HG02763 (cell line): ENCODE data around the gene ALX4.

Source experiments
- ATAC-seq: cut with Tn5 transposase; IDR thresholded peaks from one replicate; pipeline ENCODE4 v1.9.1; 2021; ENCODE audit warnings: mild to moderate bottlenecking, moderate library complexity; ENCODE audit not compliant: unreplicated experiment

Gene ALX4

DNA sequence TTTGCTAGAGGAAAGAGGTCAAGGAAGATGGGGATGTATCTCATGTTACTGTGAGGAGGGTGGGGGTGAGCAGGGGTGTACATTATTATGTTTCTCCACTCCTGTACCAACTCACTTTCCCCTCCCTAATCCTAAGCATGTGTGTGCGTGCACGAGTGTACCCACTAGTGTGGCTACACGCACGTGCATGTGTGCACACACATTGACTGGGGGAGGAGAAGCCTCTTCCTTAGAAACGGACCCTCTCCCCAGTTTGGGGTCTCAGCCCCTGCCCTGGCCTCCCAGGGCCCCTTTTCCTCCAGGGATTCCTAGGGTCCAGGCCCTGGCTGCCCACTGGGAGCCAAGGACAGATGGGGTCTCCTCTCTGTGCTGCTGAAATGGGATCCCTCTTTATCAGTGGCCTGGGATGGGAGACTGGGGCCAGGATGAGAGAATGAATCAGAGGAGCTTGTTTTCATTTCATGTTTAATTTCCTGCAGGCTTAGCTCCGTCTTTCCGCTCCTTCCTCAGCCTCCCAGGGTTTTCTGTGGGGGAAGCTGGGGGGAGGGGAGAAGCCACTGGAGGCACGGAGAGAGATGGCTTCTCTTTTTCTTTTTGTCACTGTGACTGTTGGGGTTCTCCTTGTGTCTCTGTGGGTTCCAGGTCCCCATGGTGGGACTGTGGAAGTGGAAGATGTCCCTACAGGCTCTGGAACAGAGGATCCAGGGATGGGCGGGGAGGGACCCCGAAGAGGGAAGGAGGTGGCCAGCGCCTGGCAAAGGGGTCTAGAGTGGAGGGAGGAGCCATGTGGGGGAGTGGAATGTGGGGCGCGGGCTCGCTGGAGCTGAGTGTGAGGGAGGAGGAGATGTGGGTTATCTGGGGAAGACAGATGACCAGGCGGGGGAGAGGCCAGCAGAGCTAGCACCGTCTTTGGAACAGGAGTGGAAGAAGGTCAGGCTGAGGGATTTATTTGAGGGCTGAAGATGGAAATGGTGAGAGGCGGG lies 40.3 kb downstream of the ALX4 start:
- ATAC-seq = no peak

DNA sequence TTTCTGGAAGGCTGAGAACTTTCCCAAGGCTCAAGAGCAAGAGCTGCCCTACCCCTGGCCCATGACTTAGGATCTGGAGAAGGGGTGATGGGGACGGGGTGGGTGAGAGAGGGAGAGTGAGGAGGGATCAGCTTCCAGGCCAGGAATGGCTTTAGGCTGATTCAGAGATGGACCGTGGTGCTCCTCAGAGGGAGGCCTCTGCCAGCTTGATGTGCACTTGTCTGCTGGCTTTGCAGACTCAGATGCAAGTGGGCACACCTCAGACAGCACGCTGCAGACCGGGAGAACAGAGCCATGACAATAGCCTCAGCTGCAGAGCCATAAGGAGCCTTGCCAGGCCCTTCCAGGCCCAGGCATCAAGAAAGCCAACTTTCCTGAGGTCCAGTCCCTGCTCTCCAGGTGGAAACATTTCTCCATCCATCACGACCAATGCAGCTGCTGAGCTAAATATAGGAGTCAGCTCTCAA lies 41.3 kb downstream of the ALX4 start:
- ATAC-seq = no peak

DNA sequence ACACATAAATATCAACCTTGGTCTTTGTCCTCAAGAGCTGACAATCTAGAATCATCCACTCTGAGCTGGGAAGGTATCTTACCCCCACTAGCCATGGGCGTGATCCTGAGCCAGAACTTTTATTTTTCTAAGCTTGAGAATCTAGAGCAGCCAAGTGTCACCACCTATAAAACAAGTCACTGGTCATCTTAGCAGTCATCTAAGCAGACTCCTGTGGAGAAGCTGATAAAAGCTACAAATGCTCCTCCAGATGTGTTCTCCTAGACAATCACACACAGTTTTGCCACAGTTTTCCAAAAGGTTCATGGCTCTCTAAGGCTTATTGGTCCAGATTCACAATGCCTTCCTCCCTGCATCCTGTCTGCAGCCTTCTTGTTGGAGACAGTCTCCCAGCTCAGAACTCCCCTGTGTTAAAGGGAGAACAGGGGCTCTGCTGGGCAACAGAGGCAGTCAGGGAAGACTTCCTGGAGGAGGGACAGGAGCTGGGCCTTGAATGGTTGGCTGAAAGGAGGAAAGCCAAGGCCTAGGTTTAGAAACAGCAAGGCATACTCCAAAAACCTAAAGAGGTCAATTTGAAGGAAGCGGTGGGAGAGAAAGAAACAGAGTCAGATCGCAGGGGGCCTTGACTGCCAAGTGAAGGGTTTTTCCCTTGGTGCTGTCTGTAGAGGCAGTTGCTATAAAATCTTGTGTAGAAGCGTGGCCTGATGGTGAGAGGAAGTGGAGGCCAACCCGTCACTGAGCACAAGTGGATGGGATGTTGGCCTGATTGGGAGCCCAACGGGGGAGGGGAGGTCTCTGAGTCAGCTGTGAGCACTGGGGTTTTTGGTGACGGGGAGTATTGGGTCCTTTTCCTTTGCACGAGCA lies 42.0 kb downstream of the ALX4 start:
- no peak for ATAC-seq

DNA sequence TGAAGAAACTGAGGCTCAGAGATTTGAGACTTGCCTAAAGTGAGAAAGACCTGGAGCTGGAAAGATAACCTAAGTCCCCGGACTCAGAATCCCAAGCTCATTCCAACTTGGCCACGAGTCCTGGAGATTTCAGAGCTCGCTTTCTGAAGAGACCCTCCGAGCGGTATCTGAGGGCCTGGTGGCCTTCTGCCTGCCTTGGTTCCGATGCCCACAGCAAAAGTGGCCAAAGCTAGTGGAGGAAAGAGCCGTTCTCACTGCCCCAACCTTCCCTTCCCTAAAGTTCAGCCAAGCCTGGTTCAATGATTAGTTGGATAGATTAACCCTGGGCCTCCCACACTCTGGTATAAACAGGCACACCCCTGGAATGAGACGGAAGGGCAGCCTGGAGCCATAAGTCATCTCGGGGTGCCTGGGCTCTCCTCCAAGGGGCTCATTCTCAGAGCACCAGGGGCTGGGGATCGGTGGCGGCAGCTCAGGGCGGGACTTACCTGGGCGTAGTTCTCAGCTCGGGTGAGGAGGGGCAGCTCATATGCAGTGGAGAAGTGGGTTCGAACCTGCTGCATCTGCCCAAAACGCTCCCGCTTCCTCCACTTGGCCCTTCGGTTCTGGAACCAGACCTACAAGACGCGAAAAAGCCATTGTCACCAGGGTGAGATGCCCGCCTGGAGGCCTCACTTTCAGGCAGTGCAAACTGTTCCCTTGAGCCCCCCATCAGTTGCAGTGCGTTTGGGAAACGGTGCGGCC lies 42.8 kb downstream of the ALX4 start:
- no peak for ATAC-seq

DNA sequence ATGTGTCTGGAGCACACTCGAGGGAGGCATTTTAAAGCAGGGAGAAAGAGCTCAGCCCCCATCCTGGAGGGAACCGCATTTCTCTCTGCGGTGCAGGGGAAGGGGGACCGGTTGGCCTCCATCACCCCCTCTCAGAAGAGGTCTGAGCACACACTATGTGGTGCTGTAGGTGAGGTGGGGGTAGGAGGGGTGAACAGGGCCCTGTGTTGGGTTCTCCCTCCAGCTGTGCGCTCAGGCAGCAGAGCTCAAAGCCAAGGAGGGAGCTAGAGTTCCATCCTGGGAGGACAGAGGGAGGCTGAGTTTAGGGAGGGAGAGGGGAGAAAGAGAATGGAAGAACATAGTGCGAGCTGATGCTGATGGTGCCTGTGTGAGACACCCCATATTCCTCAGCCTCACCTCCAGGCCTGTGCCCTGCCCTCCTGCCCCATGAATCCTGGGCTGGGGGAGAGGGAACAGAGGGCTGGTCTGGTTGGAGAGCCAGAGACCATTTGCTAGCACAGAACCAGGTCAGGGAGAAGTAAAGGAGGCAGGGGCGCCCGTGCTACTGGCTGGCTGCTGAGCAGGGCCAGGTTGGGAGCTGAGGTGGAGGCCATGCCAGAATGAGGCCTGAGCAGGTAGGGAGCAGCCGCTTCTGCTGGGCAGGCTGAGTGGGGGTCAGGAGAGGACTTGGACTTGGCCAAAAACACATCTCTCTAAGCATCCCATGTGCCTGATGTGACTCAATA lies 43.7 kb downstream of the ALX4 start:
- no peak for ATAC-seq

DNA sequence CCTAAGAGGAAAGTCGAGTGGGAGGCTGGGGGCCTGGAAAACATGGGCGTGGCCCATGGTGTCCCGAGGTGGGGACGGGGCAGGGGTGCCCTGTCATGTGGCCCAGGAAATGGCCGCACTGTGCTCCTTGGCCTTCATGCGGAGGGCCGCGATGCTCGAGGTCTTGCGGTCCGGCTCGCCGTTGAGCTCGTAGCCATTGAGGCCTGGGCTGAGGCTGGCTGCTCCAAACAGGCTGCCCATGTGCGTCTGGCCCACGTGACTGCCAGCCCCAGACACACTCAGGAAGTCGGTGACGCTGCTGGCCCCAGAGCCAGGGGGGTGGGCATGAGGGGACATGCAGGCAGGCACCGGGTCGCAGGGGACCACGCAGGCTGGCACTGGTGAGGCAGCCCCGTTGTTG lies 45.2 kb downstream of the ALX4 start:
- ATAC-seq = no peak

DNA sequence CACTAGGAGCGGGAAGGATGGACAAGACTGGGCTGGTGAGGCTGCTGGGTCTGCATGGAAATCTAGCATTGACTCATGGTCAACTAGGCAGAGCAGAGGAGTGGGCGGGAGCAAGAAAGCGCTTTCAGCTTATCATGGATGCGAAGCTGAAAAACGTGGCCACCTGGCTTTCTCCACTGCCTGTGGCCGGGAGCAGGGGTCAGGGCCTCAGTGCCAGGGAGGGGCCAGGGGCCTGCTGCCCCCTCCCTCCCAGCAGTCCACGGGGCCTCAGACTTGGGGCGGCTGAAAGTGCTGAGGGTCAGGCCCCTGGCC lies 45.5 kb downstream of the ALX4 start:
- ATAC-seq = no peak

DNA sequence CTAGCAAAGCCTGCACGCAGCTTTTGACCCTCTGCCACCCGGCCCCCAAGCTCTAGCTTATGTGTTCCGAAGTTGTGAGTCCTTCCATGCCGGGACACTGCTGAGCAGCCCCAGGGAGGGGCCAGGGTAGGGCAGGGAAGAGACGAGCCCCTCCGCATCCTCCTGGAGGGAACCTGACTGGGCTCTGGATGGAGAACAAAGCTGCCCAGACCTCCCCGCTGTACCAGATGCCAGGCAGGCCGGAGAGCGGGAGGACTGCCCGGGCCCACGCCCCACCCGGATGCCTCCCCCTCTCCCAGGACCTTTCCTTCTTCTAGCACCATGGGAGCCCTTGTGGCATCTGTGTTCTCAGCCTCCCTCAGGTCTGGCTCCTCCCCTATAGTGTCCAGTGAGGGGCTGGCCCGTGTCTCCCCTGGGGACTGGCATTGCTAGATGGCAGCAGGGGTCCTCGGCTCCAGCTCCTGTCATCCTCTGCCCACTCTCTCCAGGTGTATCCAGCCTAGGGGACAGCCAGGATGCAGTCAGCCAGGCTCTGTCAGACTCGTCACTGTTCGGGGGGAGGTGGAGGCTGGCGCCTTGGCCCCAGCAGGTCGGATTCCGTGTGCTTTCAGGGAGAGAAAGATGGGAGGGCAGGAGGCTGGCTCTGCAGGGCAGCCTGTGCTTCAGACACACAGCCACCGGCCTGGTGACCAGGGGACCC lies 46.1 kb downstream of the ALX4 start:
- ATAC-seq = no peak

DNA sequence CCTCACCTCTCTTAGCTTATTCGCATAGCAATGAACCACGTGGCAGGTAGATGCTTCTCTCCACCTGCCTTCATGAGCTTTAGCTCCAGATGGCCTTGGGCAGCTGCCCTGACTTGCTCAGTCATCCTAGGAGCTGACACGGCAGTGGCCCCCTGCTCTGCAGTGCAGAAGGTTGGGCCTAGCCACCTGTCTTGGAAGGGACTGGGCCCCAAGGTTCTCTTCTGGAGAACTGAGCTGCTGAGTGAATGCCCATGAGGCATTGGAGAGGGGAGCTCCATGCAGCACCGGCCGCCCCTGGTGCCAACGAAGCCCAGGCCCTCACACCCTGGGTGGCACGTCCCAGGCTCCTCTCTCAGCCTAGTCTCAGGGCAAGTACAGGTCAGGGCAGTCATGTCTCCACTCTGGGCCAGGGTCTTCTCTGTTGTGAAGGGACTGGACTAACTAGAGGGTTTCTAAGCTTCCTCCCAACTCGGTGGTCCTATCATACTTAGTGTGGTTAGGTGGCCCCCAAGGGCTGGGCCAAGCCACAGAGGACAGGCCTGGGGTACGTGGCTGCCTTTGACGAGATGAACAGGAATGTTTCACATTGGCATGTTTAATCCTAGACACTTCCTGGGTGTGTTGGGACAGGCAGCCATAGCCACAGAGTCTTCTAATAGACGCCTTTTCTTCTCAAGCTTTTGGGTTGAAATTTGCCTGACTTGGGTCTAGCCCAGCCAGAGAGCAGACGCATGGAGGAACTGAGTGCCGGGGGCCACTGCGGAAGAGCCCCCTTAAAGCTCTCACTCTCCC lies 47.9 kb downstream of the ALX4 start:
- ATAC-seq = no peak

DNA sequence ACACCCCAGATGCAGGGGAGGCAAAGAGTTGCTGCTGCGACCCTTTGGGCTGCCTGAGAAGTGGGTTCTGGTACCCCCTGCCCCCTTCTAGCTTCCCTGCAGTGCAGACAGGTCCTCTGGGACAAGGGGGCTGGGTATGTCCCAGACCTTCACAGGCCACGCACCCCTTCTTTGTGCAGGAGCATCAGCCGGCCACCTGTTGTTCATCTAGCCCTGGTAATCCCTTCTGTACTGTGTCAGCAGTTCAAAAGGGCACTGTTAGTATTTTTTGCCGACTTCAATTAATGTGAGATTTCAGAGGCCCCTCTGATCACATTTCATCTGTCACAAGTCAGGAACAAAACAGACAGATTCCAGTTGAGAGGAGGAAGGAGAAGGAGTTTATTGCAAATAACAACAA lies 49.9 kb downstream of the ALX4 start:
- ATAC-seq = no peak

DNA sequence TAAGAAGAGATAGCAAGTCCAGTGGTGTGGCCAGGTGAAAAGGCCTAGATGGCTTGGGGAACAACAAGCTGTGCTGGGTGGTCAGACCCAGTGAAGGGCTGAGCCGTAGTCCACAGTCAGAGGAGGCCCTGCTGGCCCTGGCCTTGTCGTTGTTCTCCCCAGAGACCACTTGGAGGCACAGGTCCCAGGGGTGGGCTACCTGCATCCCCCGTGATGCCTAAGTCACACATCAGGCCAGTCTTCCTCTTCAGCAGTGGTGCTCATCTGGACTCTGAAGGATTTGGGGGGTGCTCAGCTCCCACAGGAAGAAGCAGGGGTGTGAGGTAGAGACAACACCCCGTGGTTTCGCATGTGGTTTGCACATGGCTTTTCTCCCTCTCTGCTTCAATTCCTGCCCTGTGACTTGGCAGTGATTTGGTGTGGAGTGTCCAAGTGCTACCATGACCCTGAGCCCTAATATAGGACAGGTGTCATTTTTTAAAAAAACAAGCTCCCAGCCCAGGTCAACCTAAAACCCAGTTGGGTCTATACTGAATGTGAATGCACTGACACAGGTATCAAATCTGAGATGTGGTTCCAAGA lies 51.0 kb downstream of the ALX4 start:
- no peak for ATAC-seq

DNA sequence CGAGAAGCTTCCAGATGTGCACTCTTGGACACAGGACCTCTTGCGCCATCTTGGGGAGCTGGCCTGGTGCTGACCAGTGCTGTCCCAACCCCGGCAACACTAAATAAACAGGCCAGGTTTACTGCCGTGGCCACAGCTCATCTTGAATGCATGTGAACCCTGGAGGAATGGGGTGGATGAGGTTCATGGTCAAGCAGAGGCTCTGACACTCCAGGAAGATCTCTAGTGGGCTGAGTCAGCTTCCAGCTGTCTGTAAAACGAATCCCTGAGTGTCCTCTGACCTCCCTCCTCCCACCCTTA lies 51.8 kb downstream of the ALX4 start:
- ATAC-seq = no peak

DNA sequence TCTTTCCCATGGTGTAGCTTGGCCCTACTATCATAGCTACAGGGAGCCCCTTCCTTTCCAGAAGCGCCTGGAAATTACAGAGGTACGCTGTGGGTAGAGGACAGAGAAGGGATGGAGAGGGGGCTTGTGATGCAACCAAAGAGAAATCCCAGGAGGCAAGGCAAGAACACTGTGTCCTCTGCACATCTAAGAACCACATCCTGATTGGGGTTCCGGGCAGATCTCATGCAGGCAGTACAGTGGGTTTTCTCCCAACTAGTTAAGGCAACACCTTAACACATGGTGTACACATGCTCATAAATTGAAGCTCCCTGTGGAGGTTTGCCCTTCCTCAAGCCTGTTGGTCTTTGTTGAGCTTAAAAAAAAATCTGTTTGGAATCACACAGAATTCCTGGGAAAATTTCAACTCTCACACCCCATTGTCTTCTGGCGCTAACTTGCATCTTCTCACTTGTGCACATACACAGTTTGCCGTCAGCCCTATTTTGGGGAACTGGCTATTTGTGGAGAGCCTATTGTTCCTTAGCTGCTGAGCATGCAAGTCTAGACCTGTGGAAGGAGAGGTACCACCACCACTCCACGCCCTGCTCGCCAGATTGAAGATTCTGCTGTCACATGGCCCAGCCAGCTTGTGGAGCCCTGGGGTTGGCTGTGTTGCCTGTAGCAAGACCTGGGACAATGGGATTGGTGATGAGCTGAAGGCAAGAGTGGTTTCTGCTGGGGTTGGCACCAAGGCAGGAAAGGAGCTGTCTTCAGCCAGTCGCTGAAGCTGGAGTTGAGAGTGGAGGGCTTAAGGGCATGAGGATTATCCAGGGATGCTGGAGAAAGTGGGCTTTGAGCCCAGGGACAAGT lies 52.4 kb downstream of the ALX4 start:
- no peak for ATAC-seq

DNA sequence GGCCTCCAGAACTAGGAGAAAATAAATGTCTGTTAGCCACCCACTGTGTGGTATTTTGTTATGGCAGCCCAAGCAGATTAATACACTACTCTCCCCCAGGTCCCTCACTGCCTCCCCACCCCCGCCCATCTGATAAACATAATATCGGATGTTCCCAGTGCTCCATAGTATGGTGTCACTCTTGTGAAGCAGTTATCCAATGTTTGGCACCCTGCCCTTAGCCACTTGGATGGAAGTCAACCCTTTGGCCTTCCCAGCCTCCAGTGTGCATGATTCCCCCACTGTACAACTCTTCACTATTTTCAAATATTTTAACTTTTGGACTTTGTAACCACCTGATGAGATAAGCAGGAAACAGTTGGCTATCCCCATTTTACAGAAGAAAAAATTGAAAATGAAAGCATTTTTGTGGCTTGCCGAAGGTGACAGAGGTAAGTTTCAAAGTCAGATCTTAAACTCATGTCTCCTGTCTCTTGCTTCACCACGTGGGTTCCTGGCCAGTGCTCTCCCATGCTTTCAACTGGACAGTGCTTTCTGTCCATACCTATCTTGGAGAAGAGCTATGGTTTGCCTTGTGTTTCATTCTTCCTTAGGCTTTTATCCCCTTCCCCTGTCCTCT lies 53.2 kb downstream of the ALX4 start:
- no peak for ATAC-seq

DNA sequence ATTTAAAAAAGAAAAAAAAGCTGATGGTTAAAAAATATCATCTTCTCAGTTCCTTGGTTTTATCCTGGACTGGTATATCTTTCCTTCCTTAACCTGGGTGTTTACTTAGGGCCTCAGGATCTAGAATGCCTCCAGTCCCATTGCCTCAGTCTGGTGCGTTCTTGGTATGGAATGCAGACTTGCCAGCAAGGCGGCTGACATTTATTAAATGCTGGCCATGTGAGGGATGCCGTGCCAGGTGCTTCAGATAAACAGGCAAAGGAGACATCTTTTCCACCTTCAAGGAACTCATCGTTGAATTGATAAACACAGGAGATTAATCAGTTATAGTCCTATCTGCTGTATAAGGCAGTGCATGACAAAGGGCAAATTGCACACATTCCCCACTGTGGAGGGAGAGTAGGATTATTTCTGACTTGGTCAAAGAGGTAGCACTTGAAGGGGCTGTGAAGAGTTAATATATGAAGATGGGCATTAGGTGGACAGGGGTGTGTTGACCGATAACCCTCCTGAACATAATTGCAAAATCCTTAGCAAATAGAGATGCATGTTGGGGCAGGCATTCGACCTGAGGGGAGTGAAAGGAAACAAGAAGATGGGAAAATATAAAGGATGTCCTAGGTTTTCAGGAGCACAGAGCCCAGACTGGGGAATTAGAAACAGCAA lies 54.4 kb downstream of the ALX4 start:
- no peak for ATAC-seq

DNA sequence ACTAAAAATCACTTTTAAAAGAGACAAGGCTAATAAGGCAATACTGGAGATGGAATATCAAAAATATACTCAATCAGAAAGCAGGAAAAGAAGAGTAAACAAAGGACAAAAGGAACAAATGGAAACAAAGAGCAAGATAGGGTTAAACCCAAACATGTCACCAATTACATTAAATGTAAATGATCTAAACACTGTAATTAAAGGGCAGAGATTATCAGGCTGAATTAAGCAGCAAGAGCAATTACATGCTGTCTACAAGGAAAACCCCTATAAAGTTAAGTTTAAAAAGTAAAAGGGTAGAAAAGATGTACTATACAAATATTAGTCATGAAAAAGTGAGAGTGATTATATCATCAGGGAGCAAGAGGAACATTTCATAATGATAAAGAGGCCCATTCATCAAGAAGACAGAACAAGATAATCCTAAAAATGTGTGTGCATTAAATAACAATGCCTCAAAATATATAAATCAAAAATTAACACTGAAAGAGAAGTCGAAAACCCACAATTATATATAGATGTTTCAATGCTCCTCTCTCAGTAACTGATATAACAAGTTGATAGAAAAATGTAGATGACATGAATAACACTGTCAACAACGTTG lies 56.8 kb downstream of the ALX4 start:
- no peak for ATAC-seq

DNA sequence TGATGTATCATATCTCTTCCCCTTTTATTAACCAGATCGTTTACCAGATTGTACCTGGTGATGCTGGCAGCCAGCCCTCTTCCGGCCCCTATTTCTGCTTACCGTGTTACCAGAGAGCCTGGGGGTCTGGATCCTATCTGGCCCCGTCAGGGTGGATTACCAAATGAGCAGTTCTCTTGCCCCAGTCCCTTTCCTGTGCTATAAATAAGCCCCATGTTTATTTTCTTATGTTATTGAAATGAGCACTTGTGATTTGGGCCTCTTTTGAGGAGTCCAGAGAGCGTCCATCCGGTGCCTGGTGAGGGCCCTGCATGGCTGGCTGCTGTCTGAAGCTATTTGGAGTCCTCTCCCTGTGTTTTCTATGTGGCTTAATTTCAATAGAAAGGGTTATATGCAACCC lies 59.5 kb downstream of the ALX4 start:
- ATAC-seq = no peak
